ENCODE data around the gene GHR.
"Not testable (repeated sequence)": the region's sequence is repeated elsewhere in the genome, so short reads cannot be mapped to it uniquely, and the experiment has no call there.

GHR gene

DNA sequence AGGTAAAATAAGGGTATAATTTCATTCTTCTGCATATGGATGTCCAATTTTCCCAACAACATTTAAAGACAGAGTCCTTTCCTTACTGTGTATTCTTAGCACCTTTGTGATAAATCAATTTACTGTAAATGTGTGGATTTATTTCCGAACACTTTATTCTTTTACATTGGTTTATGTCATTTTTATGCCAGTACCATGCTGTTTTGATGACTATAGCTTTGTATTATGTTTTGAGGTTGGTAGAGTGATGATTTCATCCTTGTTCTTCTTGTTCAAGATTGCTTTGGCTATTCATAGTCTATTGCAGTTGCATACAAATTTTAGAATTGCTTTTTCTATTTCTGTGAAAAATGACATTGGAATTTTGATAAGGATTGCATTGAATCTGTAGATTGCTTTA, 280.0 kb downstream of the GHR start:
- Histone ChIP-seq H3K9me3 (ENCODE audit: severe bottlenecking) (no peaks in the 10 kb centered on the region), H3K4me3 (ENCODE audit: low read depth, low read length) (no peak overlapping the region), H3K36me3 (no peaks in the 10 kb centered on the region), H3K27ac (no peak overlapping the region), H3K27me3 (ENCODE audit: insufficient read depth, low read depth, severe bottlenecking) (peaks cover 3% of the 10 kb centered on the region)
- TF ChIP-seq, protein P1, sequence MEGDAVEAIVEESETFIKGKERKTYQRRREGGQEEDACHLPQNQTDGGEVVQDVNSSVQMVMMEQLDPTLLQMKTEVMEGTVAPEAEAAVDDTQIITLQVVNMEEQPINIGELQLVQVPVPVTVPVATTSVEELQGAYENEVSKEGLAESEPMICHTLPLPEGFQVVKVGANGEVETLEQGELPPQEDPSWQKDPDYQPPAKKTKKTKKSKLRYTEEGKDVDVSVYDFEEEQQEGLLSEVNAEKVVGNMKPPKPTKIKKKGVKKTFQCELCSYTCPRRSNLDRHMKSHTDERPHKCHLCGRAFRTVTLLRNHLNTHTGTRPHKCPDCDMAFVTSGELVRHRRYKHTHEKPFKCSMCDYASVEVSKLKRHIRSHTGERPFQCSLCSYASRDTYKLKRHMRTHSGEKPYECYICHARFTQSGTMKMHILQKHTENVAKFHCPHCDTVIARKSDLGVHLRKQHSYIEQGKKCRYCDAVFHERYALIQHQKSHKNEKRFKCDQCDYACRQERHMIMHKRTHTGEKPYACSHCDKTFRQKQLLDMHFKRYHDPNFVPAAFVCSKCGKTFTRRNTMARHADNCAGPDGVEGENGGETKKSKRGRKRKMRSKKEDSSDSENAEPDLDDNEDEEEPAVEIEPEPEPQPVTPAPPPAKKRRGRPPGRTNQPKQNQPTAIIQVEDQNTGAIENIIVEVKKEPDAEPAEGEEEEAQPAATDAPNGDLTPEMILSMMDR (IDR thresholded peaks at IDR 0.05; ENCODE audit: low read depth, low read length), result no peak
- no peak for DNase-seq

DNA sequence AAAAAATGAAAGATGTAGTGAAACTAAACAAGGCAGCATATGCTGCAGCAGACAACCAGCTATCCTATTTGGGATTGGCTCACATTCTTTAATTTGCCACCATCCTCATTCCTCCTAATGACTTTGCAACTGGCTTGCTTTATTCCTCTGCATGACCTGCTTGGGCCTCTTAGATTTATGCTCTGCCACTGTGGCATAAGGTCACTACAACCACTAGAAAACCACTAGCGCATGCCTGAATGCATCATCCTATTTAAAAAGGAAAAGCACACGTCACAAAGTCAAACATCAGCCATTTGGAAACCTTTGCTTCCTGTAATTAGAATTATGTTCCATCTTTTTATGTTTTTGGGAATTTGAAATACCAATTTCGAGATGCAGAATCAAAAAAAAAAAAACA, 292.5 kb downstream of the GHR start:
- TF ChIP-seq, protein P1 (IDR thresholded peaks at IDR 0.05; ENCODE audit: low read depth, low read length), result no peak
- H3K4me3 ChIP-seq (ENCODE audit: low read depth, low read length), result no peak overlapping the region

DNA sequence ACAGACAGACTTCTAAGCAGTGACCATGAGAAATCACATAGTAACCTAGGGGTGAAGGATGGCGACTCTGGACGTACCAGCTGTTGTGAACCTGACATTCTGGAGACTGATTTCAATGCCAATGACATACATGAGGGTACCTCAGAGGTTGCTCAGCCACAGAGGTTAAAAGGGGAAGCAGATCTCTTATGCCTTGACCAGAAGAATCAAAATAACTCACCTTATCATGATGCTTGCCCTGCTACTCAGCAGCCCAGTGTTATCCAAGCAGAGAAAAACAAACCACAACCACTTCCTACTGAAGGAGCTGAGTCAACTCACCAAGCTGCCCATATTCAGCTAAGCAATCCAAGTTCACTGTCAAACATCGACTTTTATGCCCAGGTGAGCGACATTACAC, 295.4 kb downstream of the GHR start:
- H3K36me3 ChIP-seq, result no peaks in the 10 kb centered on the region
- no peaks in the 10 kb centered on the region for H3K9me3 ChIP-seq (ENCODE audit: severe bottlenecking)
- H3K27ac ChIP-seq, result no peak overlapping the region
- no peak overlapping the region for H3K4me3 ChIP-seq (ENCODE audit: low read depth, low read length)
- peaks cover 39% of the 10 kb centered on the region for H3K27me3 ChIP-seq (ENCODE audit: insufficient read depth, low read depth, severe bottlenecking)
- TF ChIP-seq, protein P1 (IDR thresholded peaks at IDR 0.05; ENCODE audit: low read depth, low read length), result no peak
- DNase-seq, result no peak

More for the DNA sequence above, 292.5 kb downstream of the GHR start:
- Histone ChIP-seq H3K27me3 (ENCODE audit: insufficient read depth, low read depth, severe bottlenecking) (peaks cover 41% of the 10 kb centered on the region), H3K9me3 (ENCODE audit: severe bottlenecking) (no peaks in the 10 kb centered on the region), H3K27ac (no peak overlapping the region), H3K36me3 (no peaks in the 10 kb centered on the region)
- no peak for DNase-seq

DNA sequence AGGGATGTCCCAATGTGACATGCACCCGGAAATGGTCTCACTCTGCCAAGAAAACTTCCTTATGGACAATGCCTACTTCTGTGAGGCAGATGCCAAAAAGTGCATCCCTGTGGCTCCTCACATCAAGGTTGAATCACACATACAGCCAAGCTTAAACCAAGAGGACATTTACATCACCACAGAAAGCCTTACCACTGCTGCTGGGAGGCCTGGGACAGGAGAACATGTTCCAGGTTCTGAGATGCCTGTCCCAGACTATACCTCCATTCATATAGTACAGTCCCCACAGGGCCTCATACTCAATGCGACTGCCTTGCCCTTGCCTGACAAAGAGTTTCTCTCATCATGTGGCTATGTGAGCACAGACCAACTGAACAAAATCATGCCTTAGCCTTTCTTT, 295.8 kb downstream of the GHR start:
- no peak for DNase-seq
- Histone ChIP-seq H3K36me3 (no peaks in the 10 kb centered on the region), H3K9me3 (ENCODE audit: severe bottlenecking) (no peaks in the 10 kb centered on the region), H3K27me3 (ENCODE audit: insufficient read depth, low read depth, severe bottlenecking) (peaks cover 36% of the 10 kb centered on the region), H3K4me3 (ENCODE audit: low read depth, low read length) (no peak overlapping the region), H3K27ac (no peak overlapping the region)
- TF ChIP-seq, protein P1 (IDR thresholded peaks at IDR 0.05; ENCODE audit: low read depth, low read length), result no peak

DNA sequence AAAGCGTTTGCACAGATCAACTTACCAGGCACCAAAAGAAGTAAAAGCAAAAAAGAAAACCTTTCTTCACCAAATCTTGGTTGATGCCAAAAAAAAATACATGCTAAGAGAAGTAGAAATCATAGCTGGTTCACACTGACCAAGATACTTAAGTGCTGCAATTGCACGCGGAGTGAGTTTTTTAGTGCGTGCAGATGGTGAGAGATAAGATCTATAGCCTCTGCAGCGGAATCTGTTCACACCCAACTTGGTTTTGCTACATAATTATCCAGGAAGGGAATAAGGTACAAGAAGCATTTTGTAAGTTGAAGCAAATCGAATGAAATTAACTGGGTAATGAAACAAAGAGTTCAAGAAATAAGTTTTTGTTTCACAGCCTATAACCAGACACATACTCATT, 297.0 kb downstream of the GHR start:
- no peak overlapping the region for H3K27ac ChIP-seq
- no peaks in the 10 kb centered on the region for H3K9me3 ChIP-seq (ENCODE audit: severe bottlenecking)
- H3K36me3 ChIP-seq, result no peaks in the 10 kb centered on the region
- DNase-seq, result no peak
- peaks cover 35% of the 10 kb centered on the region for H3K27me3 ChIP-seq (ENCODE audit: insufficient read depth, low read depth, severe bottlenecking)
- H3K4me3 ChIP-seq (ENCODE audit: low read depth, low read length), result no peak overlapping the region
- TF ChIP-seq, protein P1 (IDR thresholded peaks at IDR 0.05; ENCODE audit: low read depth, low read length), result no peak

DNA sequence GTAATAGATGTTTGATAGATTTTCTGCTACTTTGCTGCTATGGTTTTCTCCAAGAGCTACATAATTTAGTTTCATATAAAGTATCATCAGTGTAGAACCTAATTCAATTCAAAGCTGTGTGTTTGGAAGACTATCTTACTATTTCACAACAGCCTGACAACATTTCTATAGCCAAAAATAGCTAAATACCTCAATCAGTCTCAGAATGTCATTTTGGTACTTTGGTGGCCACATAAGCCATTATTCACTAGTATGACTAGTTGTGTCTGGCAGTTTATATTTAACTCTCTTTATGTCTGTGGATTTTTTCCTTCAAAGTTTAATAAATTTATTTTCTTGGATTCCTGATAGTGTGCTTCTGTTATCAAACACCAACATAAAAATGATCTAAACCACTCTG, 298.2 kb downstream of the GHR start:
- Histone ChIP-seq H3K27ac (no peak overlapping the region), H3K36me3 (no peaks in the 10 kb centered on the region), H3K27me3 (ENCODE audit: insufficient read depth, low read depth, severe bottlenecking) (peaks cover 33% of the 10 kb centered on the region), H3K4me3 (ENCODE audit: low read depth, low read length) (no peak overlapping the region), H3K9me3 (ENCODE audit: severe bottlenecking) (no peaks in the 10 kb centered on the region)
- TF ChIP-seq, protein P1 (IDR thresholded peaks at IDR 0.05; ENCODE audit: low read depth, low read length), result no peak
- DNase-seq, result no peak

DNA sequence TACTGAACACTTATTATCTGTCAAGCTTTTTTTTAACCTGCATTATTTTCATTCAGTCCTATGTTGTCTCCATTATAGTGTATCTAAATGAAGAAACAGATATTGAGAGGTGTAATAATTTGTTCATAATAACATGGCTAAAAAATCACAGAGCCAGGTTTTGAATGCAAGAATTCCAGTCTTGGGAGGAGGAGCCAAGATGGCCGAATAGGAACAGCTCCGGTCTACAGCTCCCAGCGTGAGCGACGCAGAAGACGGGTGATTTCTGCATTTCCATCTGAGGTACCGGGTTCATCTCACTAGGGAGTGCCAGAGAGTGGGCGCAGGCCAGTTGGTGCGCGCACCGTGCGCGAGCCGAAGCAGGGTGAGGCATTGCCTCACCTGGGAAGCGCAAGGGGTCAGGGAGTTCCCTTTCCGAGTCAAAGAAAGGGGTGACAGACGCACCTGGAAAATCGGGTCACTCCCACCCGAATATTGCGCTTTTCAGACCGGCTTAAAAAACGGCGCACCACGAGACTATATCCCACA, 311.4 kb downstream of the GHR start:
- not testable (repeated sequence) for H3K9me3 ChIP-seq (ENCODE audit: severe bottlenecking); H3K4me3 ChIP-seq (ENCODE audit: low read depth, low read length); H3K27ac ChIP-seq; DNase-seq; H3K36me3 ChIP-seq
- peaks cover 22% of the 10 kb centered on the region for H3K27me3 ChIP-seq (ENCODE audit: insufficient read depth, low read depth, severe bottlenecking)
